HG03571 (cell line): Measurements from ENCODE around the gene SF3B2.
"Not testable (repeated sequence)": the region's sequence is repeated elsewhere in the genome, so short reads cannot be mapped to it uniquely, and the experiment has no call there.

Source experiments
- ATAC-seq: cut with Tn5 transposase; IDR thresholded peaks from one replicate; pipeline ENCODE4 v1.9.1; 2021; ENCODE audit not compliant: unreplicated experiment

The SF3B2 gene

GRCh38 chr11:66071381-66071801 lies 19.2 kb downstream of the SF3B2 start:
- no peak for ATAC-seq

- no peak for ATAC-seq
These were observed 19.9 kb downstream of the SF3B2 start for GRCh38 chr11:66072081-66072480.

GRCh38 chr11:66072518-66072917 lies 20.4 kb downstream of the SF3B2 start:
- ATAC-seq: no peak

GRCh38 chr11:66073669-66074068 lies 21.5 kb downstream of the SF3B2 start:
- ATAC-seq: no peak

GRCh38 chr11:66075273-66075672 lies 23.1 kb downstream of the SF3B2 start:
- no peak for ATAC-seq

- no peak for ATAC-seq
These were observed 24.4 kb downstream of the SF3B2 start for GRCh38 chr11:66076561-66076960.

GRCh38 chr11:66077927-66078326 lies 25.8 kb downstream of the SF3B2 start:
- no peak for ATAC-seq

- not testable (repeated sequence) for ATAC-seq
These were observed 26.8 kb downstream of the SF3B2 start for GRCh38 chr11:66078949-66079348.

- ATAC-seq: no peak
These were observed 28.1 kb downstream of the SF3B2 start for GRCh38 chr11:66080055-66080817.

- ATAC-seq: peak; percentile 57
These were observed 29.3 kb downstream of the SF3B2 start for GRCh38 chr11:66081505-66081904.

GRCh38 chr11:66082946-66083698 lies 31.0 kb downstream of the SF3B2 start:
- ATAC-seq: no peak

- ATAC-seq: no peak
These were observed 31.6 kb downstream of the SF3B2 start for GRCh38 chr11:66083767-66084166.

GRCh38 chr11:66084821-66085475 lies 32.8 kb downstream of the SF3B2 start:
- ATAC-seq: no peak

- ATAC-seq: no peak
These were observed 35.2 kb downstream of the SF3B2 start for GRCh38 chr11:66087148-66087908.

GRCh38 chr11:66089067-66089466 lies 36.9 kb downstream of the SF3B2 start:
- ATAC-seq: no peak

- no peak for ATAC-seq
These were observed 38.1 kb downstream of the SF3B2 start for GRCh38 chr11:66090288-66090687.

- not testable (repeated sequence) for ATAC-seq
These were observed 40.0 kb downstream of the SF3B2 start for GRCh38 chr11:66092125-66092524.

GRCh38 chr11:66099746-66100145 lies 47.6 kb downstream of the SF3B2 start:
- ATAC-seq: not testable (repeated sequence)

- ATAC-seq: no peak
These were observed 48.3 kb downstream of the SF3B2 start for GRCh38 chr11:66100272-66101065.

GRCh38 chr11:66101066-66101464 lies 48.9 kb downstream of the SF3B2 start:
- ATAC-seq: no peak
